GM23248 (cell line): Measurements from ENCODE around the gene ZBTB3. TPM values are rescaled to one million over a fixed set of nuclear protein-coding genes. Genes with fewer than 3 reads are reported as not detected.

Experiments used
- DNase-seq: peaks from one replicate; pipeline ENCODE4 v3.0.0-alpha.2; 2015
- H2AFZ ChIP-seq: fragments of 200-600 bp; sonication (generic); 2 replicates; pipeline ENCODE4 v1.6.1; 2016; ENCODE audit warnings: antibody characterized with exemption
- H3F3A ChIP-seq: fragments of 200-600 bp; sonication (generic); 2 replicates; pipeline ENCODE4 v1.6.1; 2016; ENCODE audit warnings: mild to moderate bottlenecking, antibody characterized with exemption, mixed run types; ENCODE audit not compliant: insufficient read depth
- H3K27ac ChIP-seq: fragments of 200-600 bp; sonication (generic); 2 replicates; pipeline ENCODE4 v1.5.1; 2016; ENCODE audit warnings: mild to moderate bottlenecking
- H3K27me3 ChIP-seq: fragments of 200-600 bp; sonication (generic); replicated peaks from 2 replicates; pipeline ENCODE4 v1.6.1; 2016; ENCODE audit warnings: mild to moderate bottlenecking; ENCODE audit not compliant: insufficient read depth
- H3K36me3 ChIP-seq: fragments of 200-600 bp; sonication (generic); 2 replicates; pipeline ENCODE4 v1.6.1; 2016; ENCODE audit warnings: low read depth, mild to moderate bottlenecking
- H3K4me1 ChIP-seq: fragments of 200-600 bp; sonication (generic); 2 replicates; pipeline ENCODE4 v1.6.1; 2016; ENCODE audit warnings: mild to moderate bottlenecking; ENCODE audit not compliant: insufficient read depth
- H3K4me2 ChIP-seq: fragments of 200-600 bp; sonication (generic); one replicate; pipeline ENCODE4 v1.6.1; 2016; ENCODE audit warnings: mild to moderate bottlenecking; ENCODE audit not compliant: unreplicated experiment
- H3K4me3 ChIP-seq: fragments of 200-600 bp; sonication (generic); 2 replicates; pipeline ENCODE4 v1.5.1; 2016; ENCODE audit warnings: mild to moderate bottlenecking
- H3K79me2 ChIP-seq: fragments of 200-600 bp; sonication (generic); 2 replicates; pipeline ENCODE4 v1.6.1; 2016; ENCODE audit warnings: mild to moderate bottlenecking; ENCODE audit not compliant: insufficient read depth
- H3K9ac ChIP-seq: fragments of 200-600 bp; sonication (generic); 2 replicates; pipeline ENCODE4 v1.6.1; 2016; ENCODE audit warnings: mild to moderate bottlenecking
- H3K9me2 ChIP-seq: fragments of 200-600 bp; sonication (generic); 2 replicates; pipeline ENCODE4 v1.6.1; 2016; ENCODE audit warnings: mixed run types, mild to moderate bottlenecking, moderate library complexity; ENCODE audit not compliant: insufficient read depth
- H3K9me3 ChIP-seq: fragments of 200-600 bp; sonication (generic); one replicate; pipeline ENCODE4 v1.6.1; 2017; ENCODE audit warnings: low read depth
- H4K20me1 ChIP-seq: fragments of 200-600 bp; sonication (generic); 2 replicates; pipeline ENCODE4 v1.6.0; 2016; ENCODE audit not compliant: insufficient read depth
- EZH2 ChIP-seq: fragments of 200-600 bp; sonication (generic); IDR thresholded peaks from 2 replicates; pipeline ENCODE4 v1.6.1; 2018; ENCODE audit warnings: antibody characterized with exemption, mild to moderate bottlenecking; ENCODE audit not compliant: insufficient read depth, poor library complexity, severe bottlenecking
- EZH2phosphoT487 ChIP-seq: fragments of 200-600 bp; sonication (generic); IDR thresholded peaks from 2 replicates; pipeline ENCODE4 v1.6.1; 2018; ENCODE audit warnings: antibody characterized with exemption, moderate library complexity, mild to moderate bottlenecking, low read depth; ENCODE audit not compliant: insufficient read depth
- WGBS, 2 experiments: methylation state at CpG; one replicate each; pipeline ENCODE4 v1.1.6; 2015 to 2017; ENCODE audit warnings: low lambda C conversion rate in 2 of 2, low coverage in 1 of 2; ENCODE audit errors: missing lambda C conversion rate in 2 of 2; 5-methylcytosine and 5-hydroxymethylcytosine counted together
- in situ Hi-C: fragments of 300-500 bp; cut with MboI; formaldehyde crosslinking; loops from 2 replicates; pipeline ENCODE4 v1.15.0; 2020
- microRNA-seq: library from miRNA; unstranded; fragments of <30 nt; microRNA quantifications from one replicate; pipeline ENCODE4, GENCODE V29; 2016; ENCODE audit warnings: borderline number of aligned reads
- polyA plus RNA-seq: library from polyadenylated mRNA; unstranded; fragments of >200 nt; fragmentation: Nextera tagmentation; extraction: Ambion mirVana; gene quantifications from 2 replicates; pipeline ENCODE4 v1.2.1, GENCODE V29; 2016
- small RNA-seq: library from RNA; depleted of rRNA; stranded (forward); fragments of <200 nt; gene quantifications from one replicate; pipeline ENCODE3, GENCODE V24; 2014; ENCODE audit warnings: low read depth, low replicate concordance
- total RNA-seq: library from RNA; depleted of rRNA; stranded (reverse); fragments of >200 nt; shearing (Covaris generic); gene quantifications from 2 replicates; pipeline ENCODE4 v1.2.3, GENCODE V29; 2014; rRNA removed

Gene ZBTB3
- total and polyA plus RNA-seq, 2 experiments from 2014 or later: 4.9 to 8.0 TPM

DNA sequence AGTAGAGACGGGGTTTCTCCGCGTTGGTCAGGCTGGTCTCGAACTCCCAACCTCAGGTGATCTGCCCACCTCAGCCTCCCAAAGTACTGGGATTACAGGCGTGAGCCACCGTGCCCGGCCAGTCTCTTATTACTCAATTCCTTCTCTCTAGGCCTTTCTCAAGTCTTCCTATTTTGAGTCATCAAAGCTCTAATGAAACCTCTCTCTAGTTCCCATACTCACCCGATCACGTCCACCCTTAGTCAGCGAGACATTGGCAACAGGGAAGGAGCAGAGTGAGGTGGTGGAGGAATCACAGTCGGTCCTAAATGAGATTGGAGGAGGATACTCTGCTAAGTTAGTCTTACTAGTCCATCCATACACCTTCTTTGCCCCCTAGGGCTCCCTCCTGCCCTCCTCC lies 51.7 kb downstream of the ZBTB3 start:
- Histone ChIP-seq H2AFZ (no peak overlapping the region), H3K4me3 (no peak overlapping the region), H3K36me3 (0 out of 2 replicates have a peak, but pooled peaks cover 9% of the 10 kb centered on the region), H4K20me1 (no peaks in the 10 kb centered on the region), H3K9me2 (no peaks in the 10 kb centered on the region), H3K27me3 (no peaks in the 10 kb centered on the region), H3K9me3 (no peaks in the 10 kb centered on the region), H3K4me2 (no peak overlapping the region), H3K9ac (no peak overlapping the region), H3K79me2 (peaks cover 28% of the 10 kb centered on the region; the same call in 1 of the 2 replicates), H3K4me1 (peaks cover 12% of the 10 kb centered on the region), H3K27ac (no peak overlapping the region), H3F3A (peaks cover 13% of the 10 kb centered on the region; the same call in 1 of the 2 replicates)
- DNase-seq: no peak
- no peak for TF ChIP-seq EZH2
- TF ChIP-seq EZH2phosphoT487: no peak
- in situ Hi-C loops: no loop called here
- 94 to 95% methylated on average over 11 of the region's 11 CpGs for WGBS, 2 experiments

Small RNA genes within 50 kb of the gene (microRNA-seq; reads per million reads assigned to microRNA genes)
- 1.5 reads per million for gene MIR6514
- gene MIR6748: not detected

Small RNA genes within 50 kb of the gene (small RNA-seq; reads per million reads assigned to genes)
- gene MIR6514: not detected

Other genes starting within 250 kb of the ZBTB3 start
- 548 and 557 TPM in 2 replicates for gene AHNAK, start 207.4 kb downstream of the ZBTB3 start, total RNA-seq
- 163 and 167 TPM in 2 replicates for gene AHNAK, start 207.4 kb downstream of the ZBTB3 start, polyA plus RNA-seq
- 1,322 and 1,677 TPM in 2 replicates for gene EEF1G, start 180.3 kb downstream of the ZBTB3 start, total RNA-seq
- gene EEF1G, start 180.3 kb downstream of the ZBTB3 start, polyA plus RNA-seq: 533 and 544 TPM in 2 replicates
- 6.1 and 7.7 TPM in 2 replicates for gene TUT1, start 162.6 kb downstream of the ZBTB3 start, total RNA-seq
- 11.1 and 12.1 TPM in 2 replicates for gene TUT1, start 162.6 kb downstream of the ZBTB3 start, polyA plus RNA-seq
- 98.8 and 114 TPM in 2 replicates for gene MTA2, start 152.3 kb downstream of the ZBTB3 start, total RNA-seq
- 26.3 and 28.9 TPM in 2 replicates for gene MTA2, start 152.3 kb downstream of the ZBTB3 start, polyA plus RNA-seq
- gene EML3, start 141.4 kb downstream of the ZBTB3 start, total RNA-seq: 43.4 and 47.2 TPM in 2 replicates
- gene EML3, start 141.4 kb downstream of the ZBTB3 start, polyA plus RNA-seq: 32.8 and 34.8 TPM in 2 replicates
- 3.4 and 6.5 TPM in 2 replicates for gene ROM1, start 140.9 kb downstream of the ZBTB3 start, total RNA-seq
- 5.4 and 8.8 TPM in 2 replicates for gene ROM1, start 140.9 kb downstream of the ZBTB3 start, polyA plus RNA-seq
- 32.1 and 35.6 TPM in 2 replicates for gene B3GAT3, start 132.2 kb downstream of the ZBTB3 start, total RNA-seq
- 44.2 and 46.7 TPM in 2 replicates for gene B3GAT3, start 132.2 kb downstream of the ZBTB3 start, polyA plus RNA-seq
- gene GANAB, start 107.5 kb downstream of the ZBTB3 start, total RNA-seq: 307 and 312 TPM in 2 replicates
- gene GANAB, start 107.5 kb downstream of the ZBTB3 start, polyA plus RNA-seq: 224 and 225 TPM in 2 replicates
- 26.4 and 30.4 TPM in 2 replicates for gene INTS5, start 100.9 kb downstream of the ZBTB3 start, total RNA-seq
- gene INTS5, start 100.9 kb downstream of the ZBTB3 start, polyA plus RNA-seq: 17.1 and 18.9 TPM in 2 replicates
- gene C11orf98, start 89.0 kb downstream of the ZBTB3 start, total RNA-seq: 16.6 and 24.2 TPM in 2 replicates
- 76.8 and 77.9 TPM in 2 replicates for gene C11orf98, start 89.0 kb downstream of the ZBTB3 start, polyA plus RNA-seq
- gene CSKMT, start 88.8 kb downstream of the ZBTB3 start, total RNA-seq: 5.4 and 6.1 TPM in 2 replicates
- gene CSKMT, start 88.8 kb downstream of the ZBTB3 start, polyA plus RNA-seq: 2.9 and 3.6 TPM in 2 replicates
- gene UQCC3, start 82.5 kb downstream of the ZBTB3 start, total RNA-seq: 2.3 and 5.9 TPM in 2 replicates
- gene UQCC3, start 82.5 kb downstream of the ZBTB3 start, polyA plus RNA-seq: 14.5 and 15.1 TPM in 2 replicates
- gene LBHD1, start 81.9 kb downstream of the ZBTB3 start, total RNA-seq: 5.8 and 12.6 TPM in 2 replicates
- gene LBHD1, start 81.9 kb downstream of the ZBTB3 start, polyA plus RNA-seq: 3.6 and 4.3 TPM in 2 replicates
- gene UBXN1, start 75.1 kb downstream of the ZBTB3 start, total RNA-seq: 131 and 135 TPM in 2 replicates
- 84.0 and 85.3 TPM in 2 replicates for gene UBXN1, start 75.1 kb downstream of the ZBTB3 start, polyA plus RNA-seq
- gene LRRN4CL, start 64.6 kb downstream of the ZBTB3 start, total RNA-seq: 6.9 and 12.3 TPM in 2 replicates
- 2.1 and 2.3 TPM in 2 replicates for gene LRRN4CL, start 64.6 kb downstream of the ZBTB3 start, polyA plus RNA-seq
- 51.0 and 63.5 TPM in 2 replicates for gene BSCL2, start 46.7 kb downstream of the ZBTB3 start, total RNA-seq
- gene BSCL2, start 46.7 kb downstream of the ZBTB3 start, polyA plus RNA-seq: 74.5 and 79.0 TPM in 2 replicates
- not detected in 2 replicates for gene GNG3, start 46.5 kb downstream of the ZBTB3 start, total RNA-seq
- 0.29 TPM in 1 of 2 replicates, not detected in the other for gene GNG3, start 46.5 kb downstream of the ZBTB3 start, polyA plus RNA-seq
- gene HNRNPUL2, start 26.7 kb downstream of the ZBTB3 start, total RNA-seq: 2.9 and 5.0 TPM in 2 replicates
- 2.1 and 3.1 TPM in 2 replicates for gene HNRNPUL2, start 26.7 kb downstream of the ZBTB3 start, polyA plus RNA-seq
- gene TTC9C, start 25.7 kb downstream of the ZBTB3 start, total RNA-seq: 28.9 and 54.6 TPM in 2 replicates
- gene TTC9C, start 25.7 kb downstream of the ZBTB3 start, polyA plus RNA-seq: 40.1 and 46.6 TPM in 2 replicates
- 61.2 and 73.3 TPM in 2 replicates for gene POLR2G, start 7.4 kb upstream of the ZBTB3 start, total RNA-seq
- gene POLR2G, start 7.4 kb upstream of the ZBTB3 start, polyA plus RNA-seq: 154 and 156 TPM in 2 replicates
- 11.6 and 22.5 TPM in 2 replicates for gene TAF6L, start 17.2 kb upstream of the ZBTB3 start, total RNA-seq
- 8.2 and 9.1 TPM in 2 replicates for gene TAF6L, start 17.2 kb upstream of the ZBTB3 start, polyA plus RNA-seq
- 73.3 and 151 TPM in 2 replicates for gene TMEM179B, start 33.2 kb upstream of the ZBTB3 start, total RNA-seq
- 140 and 150 TPM in 2 replicates for gene TMEM179B, start 33.2 kb upstream of the ZBTB3 start, polyA plus RNA-seq
- gene TMEM223, start 37.8 kb upstream of the ZBTB3 start, total RNA-seq: 32.0 and 33.4 TPM in 2 replicates
- gene TMEM223, start 37.8 kb upstream of the ZBTB3 start, polyA plus RNA-seq: 31.4 and 34.2 TPM in 2 replicates
- 25.0 and 32.0 TPM in 2 replicates for gene NXF1, start 51.3 kb upstream of the ZBTB3 start, total RNA-seq
- gene NXF1, start 51.3 kb upstream of the ZBTB3 start, polyA plus RNA-seq: 51.1 and 53.3 TPM in 2 replicates
- 43.9 and 45.7 TPM in 2 replicates for gene STX5, start 77.9 kb upstream of the ZBTB3 start, total RNA-seq
- 32.0 and 34.0 TPM in 2 replicates for gene STX5, start 77.9 kb upstream of the ZBTB3 start, polyA plus RNA-seq
- gene TEX54, start 78.7 kb upstream of the ZBTB3 start, total RNA-seq: not detected in 2 replicates
- 0.44 TPM in 1 of 2 replicates, not detected in the other for gene TEX54, start 78.7 kb upstream of the ZBTB3 start, polyA plus RNA-seq
- gene WDR74, start 85.4 kb upstream of the ZBTB3 start, total RNA-seq: 41.4 and 50.4 TPM in 2 replicates
- gene WDR74, start 85.4 kb upstream of the ZBTB3 start, polyA plus RNA-seq: 33.6 and 34.3 TPM in 2 replicates
- 290 and 301 TPM in 2 replicates for gene SLC3A2, start 126.7 kb upstream of the ZBTB3 start, total RNA-seq
- 310 and 319 TPM in 2 replicates for gene SLC3A2, start 126.7 kb upstream of the ZBTB3 start, polyA plus RNA-seq
- gene CHRM1, start 167.2 kb upstream of the ZBTB3 start, total RNA-seq: not detected in 2 replicates
- gene CHRM1, start 167.2 kb upstream of the ZBTB3 start, polyA plus RNA-seq: not detected in 2 replicates
- not detected in 2 replicates for gene SLC22A6, start 230.8 kb upstream of the ZBTB3 start, total RNA-seq
- gene SLC22A6, start 230.8 kb upstream of the ZBTB3 start, polyA plus RNA-seq: not detected in 2 replicates